DOHH2 (cell line): ENCODE measurements around the gene ACSF3.

ENCODE experiments used
- EZH2phosphoT487 ChIP-seq: fragments of 200-600 bp; sonication (generic); IDR thresholded peaks from 2 replicates; pipeline ENCODE4 v1.6.1; 2017; ENCODE audit warnings: borderline replicate concordance, mild to moderate bottlenecking, antibody characterized with exemption, low read length, moderate library complexity, mixed read lengths
- TF ChIP-seq, protein P1 (sequence below): fragments of 200-600 bp; sonication (generic); IDR thresholded peaks from one replicate; pipeline ENCODE4 v1.5.1; 2014; ENCODE audit warnings: antibody characterized with exemption, mild to moderate bottlenecking, low read depth, low read length; ENCODE audit not compliant: poor library complexity, severe bottlenecking

DNA sequence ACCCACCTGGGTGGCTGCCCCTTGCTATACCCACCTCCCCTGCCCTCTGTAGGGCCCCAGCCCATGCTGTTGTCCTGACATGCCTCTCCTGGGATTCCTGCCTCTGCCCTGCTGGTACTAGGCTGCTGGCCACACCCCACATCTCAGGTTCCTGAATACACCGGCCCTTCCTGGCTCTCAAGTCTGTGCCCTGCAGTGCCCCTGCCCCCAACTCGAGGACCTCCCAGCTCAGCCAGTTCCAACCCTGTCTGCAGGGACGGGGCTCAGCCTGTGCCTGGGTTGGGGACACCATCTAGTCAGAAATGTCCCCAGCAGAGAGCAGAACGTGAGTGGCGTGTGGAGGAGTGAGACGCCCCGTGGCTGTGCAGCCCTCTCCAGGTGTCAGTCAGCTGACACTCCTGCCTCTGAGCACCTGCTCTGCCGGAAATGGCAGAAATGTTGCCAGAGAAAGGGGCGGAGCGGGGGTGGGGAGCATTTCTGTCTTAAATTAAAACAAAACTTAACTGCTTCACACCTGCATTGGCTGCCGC is 28.7 kb downstream of the ACSF3 start:
- TF ChIP-seq, protein P1, sequence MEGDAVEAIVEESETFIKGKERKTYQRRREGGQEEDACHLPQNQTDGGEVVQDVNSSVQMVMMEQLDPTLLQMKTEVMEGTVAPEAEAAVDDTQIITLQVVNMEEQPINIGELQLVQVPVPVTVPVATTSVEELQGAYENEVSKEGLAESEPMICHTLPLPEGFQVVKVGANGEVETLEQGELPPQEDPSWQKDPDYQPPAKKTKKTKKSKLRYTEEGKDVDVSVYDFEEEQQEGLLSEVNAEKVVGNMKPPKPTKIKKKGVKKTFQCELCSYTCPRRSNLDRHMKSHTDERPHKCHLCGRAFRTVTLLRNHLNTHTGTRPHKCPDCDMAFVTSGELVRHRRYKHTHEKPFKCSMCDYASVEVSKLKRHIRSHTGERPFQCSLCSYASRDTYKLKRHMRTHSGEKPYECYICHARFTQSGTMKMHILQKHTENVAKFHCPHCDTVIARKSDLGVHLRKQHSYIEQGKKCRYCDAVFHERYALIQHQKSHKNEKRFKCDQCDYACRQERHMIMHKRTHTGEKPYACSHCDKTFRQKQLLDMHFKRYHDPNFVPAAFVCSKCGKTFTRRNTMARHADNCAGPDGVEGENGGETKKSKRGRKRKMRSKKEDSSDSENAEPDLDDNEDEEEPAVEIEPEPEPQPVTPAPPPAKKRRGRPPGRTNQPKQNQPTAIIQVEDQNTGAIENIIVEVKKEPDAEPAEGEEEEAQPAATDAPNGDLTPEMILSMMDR: peak; percentile 21
- TF ChIP-seq EZH2phosphoT487: no peak
